Glutamatergic neuron (in vitro differentiated cells): ENCODE data around the gene XRCC5. TPM values are rescaled to one million over a fixed set of nuclear protein-coding genes. Genes with fewer than 3 reads are reported as not detected.

Experiments used
- DNase-seq: peaks from one replicate; pipeline ENCODE4 v3.0.0; 2022
- H3K27ac Mint-ChIP-seq: one replicate; pipeline ENCODE4 v1.8.0; 2020; ENCODE audit warnings: mild to moderate bottlenecking, mixed read lengths, inconsistent platforms; ENCODE audit not compliant: unreplicated experiment
- H3K27me3 Mint-ChIP-seq: one replicate; pipeline ENCODE4 v1.8.0; 2020; ENCODE audit warnings: mild to moderate bottlenecking, moderate library complexity, mixed read lengths, inconsistent platforms; ENCODE audit not compliant: unreplicated experiment
- H3K36me3 Mint-ChIP-seq: one replicate; pipeline ENCODE4 v1.8.0; 2020; ENCODE audit warnings: mild to moderate bottlenecking, mixed read lengths, inconsistent platforms; ENCODE audit not compliant: unreplicated experiment
- H3K4me1 Mint-ChIP-seq: one replicate; pipeline ENCODE4 v1.8.0; 2020; ENCODE audit warnings: mild to moderate bottlenecking, low read depth, mixed read lengths, inconsistent platforms; ENCODE audit not compliant: unreplicated experiment
- H3K4me3 Mint-ChIP-seq: one replicate; pipeline ENCODE4 v1.8.0; 2020; ENCODE audit warnings: mild to moderate bottlenecking, mixed read lengths, inconsistent platforms; ENCODE audit not compliant: unreplicated experiment
- H3K9me3 Mint-ChIP-seq: one replicate; pipeline ENCODE4 v1.8.0; 2020; ENCODE audit warnings: mild to moderate bottlenecking, moderate library complexity, mixed read lengths, inconsistent platforms; ENCODE audit not compliant: unreplicated experiment
- total RNA-seq: library from RNA; stranded (reverse); fragmentation: NEBNext Ultra II Directional; extraction: Animal tissue kit (Norgen Biotek cat#: 25700); gene quantifications from one replicate; pipeline ENCODE4 v1.2.1, GENCODE V29; 2021; ENCODE audit not compliant: unreplicated experiment
- TF ChIP-seq, protein P1 (sequence below): fragments of 200-600 bp; sonication (generic); IDR thresholded peaks from one replicate; pipeline ENCODE4 v1.5.0; 2021; ENCODE audit not compliant: partially characterized antibody, unreplicated experiment

XRCC5 gene
- total RNA-seq, 1 donor from 2014 or later = 254 TPM

DNA sequence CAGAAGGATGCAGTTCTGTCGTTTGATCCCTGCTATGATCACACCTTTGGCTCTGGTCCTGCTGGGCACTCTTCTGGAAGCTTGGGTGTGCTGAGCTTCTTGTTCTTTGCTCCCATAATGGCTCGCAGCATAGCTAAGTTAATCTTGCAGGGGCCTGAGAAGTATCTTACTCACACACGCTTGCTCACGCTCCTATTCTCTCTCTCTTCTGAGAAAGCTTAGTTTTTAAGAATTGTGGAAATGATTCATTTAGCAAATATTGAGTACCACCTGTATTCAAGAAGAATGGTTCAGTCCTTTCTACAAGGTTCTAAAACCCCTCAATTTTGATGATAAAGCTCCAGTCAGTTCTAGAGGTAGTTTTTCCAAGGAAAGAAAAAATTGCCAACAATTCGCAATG, 40.6 kb downstream of the XRCC5 start:
- Mint-ChIP-seq H3K27me3 (peaks cover 2% of the 10 kb centered on the region), H3K4me1 (peaks cover 11% of the 10 kb centered on the region), H3K36me3 (peaks cover 4% of the 10 kb centered on the region), H3K4me3 (no peak overlapping the region), H3K27ac (no peak overlapping the region), H3K9me3 (no peaks in the 10 kb centered on the region)
- TF ChIP-seq, protein P1, sequence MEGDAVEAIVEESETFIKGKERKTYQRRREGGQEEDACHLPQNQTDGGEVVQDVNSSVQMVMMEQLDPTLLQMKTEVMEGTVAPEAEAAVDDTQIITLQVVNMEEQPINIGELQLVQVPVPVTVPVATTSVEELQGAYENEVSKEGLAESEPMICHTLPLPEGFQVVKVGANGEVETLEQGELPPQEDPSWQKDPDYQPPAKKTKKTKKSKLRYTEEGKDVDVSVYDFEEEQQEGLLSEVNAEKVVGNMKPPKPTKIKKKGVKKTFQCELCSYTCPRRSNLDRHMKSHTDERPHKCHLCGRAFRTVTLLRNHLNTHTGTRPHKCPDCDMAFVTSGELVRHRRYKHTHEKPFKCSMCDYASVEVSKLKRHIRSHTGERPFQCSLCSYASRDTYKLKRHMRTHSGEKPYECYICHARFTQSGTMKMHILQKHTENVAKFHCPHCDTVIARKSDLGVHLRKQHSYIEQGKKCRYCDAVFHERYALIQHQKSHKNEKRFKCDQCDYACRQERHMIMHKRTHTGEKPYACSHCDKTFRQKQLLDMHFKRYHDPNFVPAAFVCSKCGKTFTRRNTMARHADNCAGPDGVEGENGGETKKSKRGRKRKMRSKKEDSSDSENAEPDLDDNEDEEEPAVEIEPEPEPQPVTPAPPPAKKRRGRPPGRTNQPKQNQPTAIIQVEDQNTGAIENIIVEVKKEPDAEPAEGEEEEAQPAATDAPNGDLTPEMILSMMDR = no peak
- DNase-seq = no peak

DNA sequence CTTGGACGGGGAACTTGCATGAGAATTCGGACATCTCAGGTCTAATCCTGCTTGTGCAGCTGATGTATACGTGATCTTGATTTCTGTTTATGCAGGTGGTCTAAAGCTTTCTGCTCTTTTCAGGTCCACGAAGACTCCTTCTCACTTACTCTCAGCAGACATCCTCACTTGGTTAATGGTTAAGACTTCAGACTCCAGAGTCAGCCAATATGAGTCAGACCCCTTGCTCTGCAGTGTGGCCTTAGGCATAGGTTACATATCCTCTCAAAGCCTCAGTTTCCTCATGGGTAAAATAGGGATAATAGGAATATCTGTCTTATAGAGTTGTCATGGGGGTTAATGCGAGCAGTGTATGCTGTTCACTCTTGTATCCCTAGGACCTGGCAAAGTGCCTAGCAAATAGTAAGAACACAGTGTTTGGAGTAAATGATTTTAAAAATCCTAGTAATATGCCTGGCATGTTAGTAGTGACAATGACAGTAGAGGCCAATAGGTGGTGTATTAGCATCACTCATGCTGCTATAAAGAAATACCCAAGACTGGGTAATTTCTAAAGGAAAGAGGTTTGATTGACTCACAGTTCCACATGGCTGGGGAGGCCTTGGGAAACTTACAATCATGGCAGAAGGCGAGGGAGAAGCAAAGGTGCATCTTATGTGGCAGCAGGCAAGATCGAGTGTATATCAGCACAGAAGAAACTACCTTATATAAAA, 42.3 kb downstream of the XRCC5 start:
- DNase-seq = no peak
- Mint-ChIP-seq H3K27ac (peak overlapping the region; percentile 45), H3K9me3 (no peaks in the 10 kb centered on the region), H3K27me3 (peaks cover 2% of the 10 kb centered on the region), H3K4me1 (peaks cover 13% of the 10 kb centered on the region), H3K4me3 (no peak overlapping the region), H3K36me3 (peaks cover 4% of the 10 kb centered on the region)
- TF ChIP-seq, protein P1 = peak; percentile 46

DNA sequence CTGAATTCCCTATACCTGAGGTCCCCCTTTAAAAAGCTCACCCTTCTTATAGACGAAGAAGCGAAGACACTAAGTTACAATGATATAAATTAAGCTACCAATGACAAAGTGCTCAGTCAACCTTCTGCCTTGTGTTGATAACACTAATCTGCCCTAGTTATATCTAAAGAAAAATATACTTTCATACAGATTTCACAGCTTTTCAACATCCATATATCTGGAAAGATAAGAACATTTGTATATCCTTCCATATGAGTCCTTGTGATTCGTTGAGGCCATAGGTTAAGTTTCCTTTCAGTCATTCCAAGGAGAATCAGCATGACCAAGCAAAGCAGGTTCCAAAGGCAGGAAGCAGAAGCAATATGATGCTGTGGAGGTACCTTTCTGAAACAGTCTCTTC, 46.8 kb downstream of the XRCC5 start:
- peak overlapping the region; percentile 7 for H3K27ac Mint-ChIP-seq
- peaks cover 4% of the 10 kb centered on the region for H3K36me3 Mint-ChIP-seq
- no peak overlapping the region for H3K4me3 Mint-ChIP-seq
- TF ChIP-seq, protein P1 = no peak
- H3K4me1 Mint-ChIP-seq = peaks cover 9% of the 10 kb centered on the region
- no peak for DNase-seq
- H3K9me3 Mint-ChIP-seq = no peaks in the 10 kb centered on the region
- H3K27me3 Mint-ChIP-seq = peaks cover 2% of the 10 kb centered on the region

DNA sequence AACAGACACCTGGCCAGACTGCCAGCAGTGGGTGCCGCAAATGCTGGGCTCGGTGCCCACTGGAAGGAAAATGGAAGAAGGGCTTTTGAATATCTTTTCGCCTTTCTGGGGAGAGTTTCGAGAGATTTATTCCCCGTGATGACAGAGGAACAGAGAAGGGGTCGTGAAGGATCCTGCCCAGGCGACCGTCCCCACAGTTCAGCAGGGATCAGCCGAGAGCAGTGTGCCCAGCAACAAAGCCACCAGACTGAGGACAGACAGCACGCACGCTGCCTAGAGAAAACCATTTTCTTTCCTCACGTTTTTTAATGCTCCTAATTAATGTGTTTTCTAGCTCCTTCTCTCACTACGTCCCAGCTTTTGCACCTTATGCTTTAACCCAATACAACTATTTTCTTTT, 47.7 kb downstream of the XRCC5 start:
- no peak overlapping the region for H3K27ac Mint-ChIP-seq
- H3K36me3 Mint-ChIP-seq = peaks cover under 1% of the 10 kb centered on the region
- TF ChIP-seq, protein P1 = no peak
- DNase-seq = no peak
- H3K9me3 Mint-ChIP-seq = no peaks in the 10 kb centered on the region
- no peaks in the 10 kb centered on the region for H3K27me3 Mint-ChIP-seq
- no peak overlapping the region for H3K4me3 Mint-ChIP-seq
- H3K4me1 Mint-ChIP-seq = peaks cover 5% of the 10 kb centered on the region

DNA sequence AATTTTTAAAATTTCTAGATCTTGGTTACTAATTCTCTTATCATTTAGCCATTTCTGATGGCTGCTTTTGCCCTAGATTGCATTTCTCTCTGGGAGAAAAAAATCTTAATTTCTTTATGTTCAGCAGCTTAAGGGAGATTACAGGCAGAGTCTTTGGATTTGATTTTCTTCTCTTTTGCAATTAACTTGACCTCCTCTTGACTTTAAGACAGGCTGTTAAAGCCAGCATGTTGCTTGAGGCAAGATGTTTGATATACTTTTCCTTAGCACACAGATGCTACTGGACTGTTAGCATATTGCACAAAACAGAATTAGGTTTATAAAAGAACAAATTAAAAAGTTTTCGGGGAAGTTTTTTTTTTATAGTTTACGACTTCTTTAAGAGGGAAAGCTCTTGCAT, 50.0 kb downstream of the XRCC5 start:
- Mint-ChIP-seq H3K27ac (no peak overlapping the region), H3K9me3 (no peaks in the 10 kb centered on the region), H3K4me3 (no peak overlapping the region), H3K36me3 (no peaks in the 10 kb centered on the region), H3K4me1 (peaks cover 5% of the 10 kb centered on the region), H3K27me3 (no peaks in the 10 kb centered on the region)
- DNase-seq = no peak
- TF ChIP-seq, protein P1 = no peak
